GM18868 (cell line): ENCODE data around the gene BMP7.
"Not testable (repeated sequence)": the region's sequence is repeated elsewhere in the genome, so short reads cannot be mapped to it uniquely, and the experiment has no call there.

Experiments used
- ATAC-seq: cut with Tn5 transposase; IDR thresholded peaks from one replicate; pipeline ENCODE4 v1.9.1; 2021; ENCODE audit warnings: mild to moderate bottlenecking, moderate library complexity; ENCODE audit not compliant: unreplicated experiment

The BMP7 gene

DNA sequence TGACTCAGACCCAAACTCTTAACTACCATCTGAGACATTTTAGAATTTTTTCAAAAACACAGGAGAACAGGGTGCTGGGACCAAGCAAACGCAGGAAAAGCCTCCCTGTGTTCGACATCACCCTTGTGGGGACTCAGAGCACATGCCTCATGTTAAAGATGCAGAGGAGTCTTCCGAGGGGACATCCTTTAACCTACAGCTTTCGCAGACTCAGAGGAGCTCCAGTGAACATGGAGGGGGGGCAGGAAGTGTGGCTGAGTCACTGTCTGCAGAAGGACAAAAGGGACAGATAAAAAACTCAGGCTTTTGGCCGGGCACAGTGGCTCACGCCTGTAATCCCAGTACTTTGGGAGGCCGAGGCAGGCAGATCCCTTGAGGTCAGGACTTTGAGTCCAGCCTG, 15.1 kb downstream of the BMP7 start:
- ATAC-seq = no peak

DNA sequence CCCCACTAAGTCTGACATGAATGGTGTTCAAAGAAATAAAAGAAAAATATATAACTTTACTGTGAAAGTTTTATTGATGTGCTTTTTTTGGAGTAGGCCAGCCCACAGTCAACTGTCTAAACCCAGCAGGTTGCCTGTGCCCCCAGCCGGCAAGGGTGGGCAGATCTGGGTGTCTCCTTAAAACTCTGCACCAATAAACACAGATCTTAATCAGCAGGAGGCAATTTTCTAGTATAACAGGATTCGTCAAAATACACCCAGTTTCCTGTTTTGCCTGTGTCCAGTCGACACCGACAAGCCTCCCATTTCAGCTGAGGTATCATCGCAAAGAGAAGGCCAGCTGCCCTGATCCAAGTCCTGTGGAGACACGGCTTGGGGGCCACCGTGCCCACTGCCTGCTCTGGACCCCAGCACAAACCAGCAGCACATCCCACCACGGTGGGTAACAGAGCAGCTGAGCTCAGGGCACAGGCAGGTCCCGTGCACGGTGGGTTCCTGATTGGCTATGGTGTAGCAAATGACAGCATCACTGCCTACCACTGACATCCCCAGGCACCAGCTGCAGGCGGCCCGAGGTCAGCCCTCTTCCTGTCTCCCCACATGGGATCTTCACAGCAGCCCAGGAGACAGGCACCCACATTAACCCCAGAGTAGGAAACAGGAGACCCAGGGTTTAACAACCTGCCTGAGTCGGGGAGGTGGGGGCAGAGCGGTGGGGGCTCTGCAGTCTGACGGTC, 15.7 kb downstream of the BMP7 start:
- ATAC-seq = no peak

DNA sequence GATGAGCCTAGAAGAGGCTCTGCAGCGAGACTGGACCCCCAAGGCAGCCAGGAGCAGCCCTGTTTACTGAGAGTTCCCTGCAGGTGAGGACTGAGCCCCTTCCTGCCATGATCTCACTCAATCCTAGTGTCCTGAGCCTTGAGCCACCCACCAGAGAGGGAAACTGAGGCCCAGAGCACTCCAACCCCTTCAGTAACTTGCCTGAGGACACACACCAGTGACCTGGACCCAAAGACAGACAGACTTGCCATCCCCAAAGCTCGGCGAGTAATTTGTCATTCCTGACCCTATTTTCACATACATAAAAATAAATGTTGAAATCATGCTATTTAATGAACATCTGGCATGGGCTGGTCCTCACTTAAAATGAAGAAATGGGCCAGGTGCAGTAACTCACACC, 16.7 kb downstream of the BMP7 start:
- ATAC-seq = no peak

- no peak for ATAC-seq
Observed at GRCh38 chr20:57249073-57249472, 17.4 kb downstream of the BMP7 start.

- no peak for ATAC-seq
Observed at GRCh38 chr20:57248132-57248797, 18.2 kb downstream of the BMP7 start.

GRCh38 chr20:57247292-57247965, 19.0 kb downstream of the BMP7 start:
- no peak for ATAC-seq

DNA sequence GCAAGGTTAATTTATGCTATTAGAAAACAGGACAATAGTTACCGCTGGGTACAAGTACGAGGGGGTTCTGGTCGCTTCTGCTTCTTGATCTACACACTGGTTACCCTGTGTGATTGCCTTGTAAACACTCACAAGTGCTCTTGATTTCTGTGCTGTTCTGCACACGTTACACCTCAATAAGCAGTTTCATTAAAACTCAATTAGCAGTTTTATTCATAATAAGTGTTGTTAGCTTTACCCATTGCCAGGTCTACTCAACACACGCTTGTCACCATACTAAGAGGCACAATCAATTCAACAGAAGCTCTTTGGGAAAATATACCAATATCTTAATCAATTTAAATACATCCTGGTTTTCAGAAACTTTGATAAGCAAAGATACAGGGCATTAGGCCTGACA, 20.4 kb downstream of the BMP7 start:
- ATAC-seq = no peak

DNA sequence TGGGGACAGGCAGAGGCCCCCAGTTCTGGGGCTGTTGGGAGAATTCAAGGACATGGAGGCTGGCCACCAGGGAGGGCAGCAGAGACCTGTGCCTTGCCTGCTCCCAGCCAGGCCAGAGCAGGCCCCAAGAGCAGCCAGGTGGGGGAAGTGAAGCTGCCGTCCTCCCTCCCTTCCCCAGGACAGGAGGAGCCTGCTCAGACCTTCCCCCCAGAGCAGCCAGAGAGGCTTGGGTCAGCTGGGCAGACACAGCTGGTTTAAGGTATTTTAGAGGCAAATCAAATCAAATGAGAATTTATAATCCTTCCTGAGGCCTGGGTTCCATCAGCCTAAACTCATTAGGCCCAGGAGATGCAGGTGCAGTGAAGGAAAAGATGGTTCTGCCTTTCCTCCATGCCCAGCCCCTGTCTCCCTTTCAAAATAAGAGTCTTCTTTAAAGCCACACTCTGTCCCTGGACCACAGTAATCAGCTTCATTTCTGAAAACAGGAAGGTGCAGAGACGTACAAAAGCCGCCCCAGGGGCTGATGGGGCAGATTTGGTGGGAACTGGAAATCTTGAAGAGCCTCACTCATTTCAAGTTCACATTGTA, 21.7 kb downstream of the BMP7 start:
- no peak for ATAC-seq

- ATAC-seq = no peak
Observed at GRCh38 chr20:57244221-57244585, 22.2 kb downstream of the BMP7 start.

- ATAC-seq = no peak
Observed at GRCh38 chr20:57243480-57244220, 22.8 kb downstream of the BMP7 start.

DNA sequence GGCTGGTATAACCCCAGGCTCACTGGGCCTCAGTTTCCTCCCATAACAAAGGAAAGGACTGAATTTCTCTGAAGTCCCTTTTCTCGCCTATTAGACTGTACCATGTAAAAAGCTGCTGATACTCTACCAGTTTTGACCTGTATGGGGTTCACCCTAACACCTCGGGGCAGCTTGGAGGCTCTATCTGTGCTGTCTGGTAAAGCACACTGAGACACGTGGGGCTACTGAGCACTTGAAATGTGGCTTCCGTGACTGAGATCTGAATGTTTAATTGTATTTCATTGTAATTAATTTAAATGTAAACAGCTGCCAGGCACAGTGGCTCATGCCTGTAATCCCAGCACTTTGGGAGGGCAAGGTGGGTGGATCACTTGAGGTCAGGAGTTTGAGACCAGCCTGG, 24.0 kb downstream of the BMP7 start:
- ATAC-seq = no peak

DNA sequence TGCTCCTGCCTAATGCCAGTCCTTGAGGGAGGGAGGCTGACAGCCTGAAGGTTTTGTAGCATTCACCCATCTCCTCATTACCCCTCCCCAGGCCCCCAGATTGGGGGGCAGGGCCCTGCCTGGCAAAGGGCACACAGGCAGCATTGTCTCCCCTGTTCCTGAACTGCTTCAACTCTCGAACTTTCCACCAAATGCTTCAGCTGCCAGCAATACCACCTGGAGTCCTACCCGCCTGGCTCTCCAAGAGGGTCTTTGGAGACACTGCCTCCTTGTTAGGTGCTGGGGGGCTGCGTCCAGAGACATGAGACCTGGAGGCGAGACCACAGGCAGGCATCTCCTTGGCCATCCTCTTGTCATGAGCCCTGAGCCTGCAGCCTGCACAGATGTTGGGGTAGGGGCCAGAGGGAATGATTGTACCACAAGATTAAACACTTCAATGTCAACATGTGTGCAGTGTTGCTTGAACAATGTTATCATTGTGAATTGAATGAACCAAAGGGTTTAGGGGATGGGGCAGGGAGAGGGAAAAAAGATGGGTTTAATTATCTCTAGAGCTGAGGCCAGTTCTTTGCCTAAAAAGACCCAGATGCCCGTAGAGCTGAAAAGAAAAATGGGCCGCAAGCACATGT, 25.0 kb downstream of the BMP7 start:
- no peak for ATAC-seq

- ATAC-seq = no peak
Observed at GRCh38 chr20:57240581-57241362, 25.7 kb downstream of the BMP7 start.

GRCh38 chr20:57239725-57240124, 26.7 kb downstream of the BMP7 start:
- not testable (repeated sequence) for ATAC-seq

DNA sequence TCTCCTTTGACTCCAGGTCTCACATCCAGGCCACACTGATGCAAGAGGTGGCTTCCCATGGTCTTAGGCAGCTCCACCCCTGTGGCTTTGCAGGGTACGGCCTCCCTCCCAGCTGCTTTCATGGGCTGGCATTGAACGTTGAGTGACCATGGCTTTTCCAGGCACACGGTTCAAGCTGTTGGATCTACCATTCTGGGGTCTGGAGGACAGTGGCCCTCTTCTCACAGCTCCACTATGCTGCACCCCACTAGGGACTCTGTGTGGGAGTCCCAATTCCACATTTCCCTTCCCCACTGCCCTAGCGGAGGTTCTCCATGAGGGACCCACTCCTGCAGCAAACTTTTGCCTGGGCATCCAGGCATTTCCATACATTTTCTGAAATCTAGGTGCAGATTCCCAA, 27.1 kb downstream of the BMP7 start:
- ATAC-seq = not testable (repeated sequence)

DNA sequence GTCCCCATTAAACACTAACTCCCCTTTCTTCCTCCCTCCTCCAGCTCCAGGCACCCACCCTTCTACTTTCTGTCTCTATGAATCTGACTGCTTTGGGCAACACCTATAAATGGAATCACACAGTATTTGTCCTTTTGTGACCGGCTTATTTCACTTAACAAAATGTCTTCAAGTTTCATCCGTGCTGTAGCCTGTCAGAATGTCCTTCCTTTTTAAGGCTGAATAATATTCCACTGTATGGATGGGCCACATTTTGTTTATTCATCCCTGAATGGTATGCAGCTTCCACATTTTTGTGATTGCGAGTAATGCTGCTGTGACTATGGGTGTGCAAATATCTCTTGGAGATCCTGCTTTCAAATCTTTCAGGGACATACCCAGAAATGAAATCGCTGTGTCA, 28.4 kb downstream of the BMP7 start:
- ATAC-seq = no peak

GRCh38 chr20:57237585-57237953, 28.9 kb downstream of the BMP7 start:
- ATAC-seq = no peak

DNA sequence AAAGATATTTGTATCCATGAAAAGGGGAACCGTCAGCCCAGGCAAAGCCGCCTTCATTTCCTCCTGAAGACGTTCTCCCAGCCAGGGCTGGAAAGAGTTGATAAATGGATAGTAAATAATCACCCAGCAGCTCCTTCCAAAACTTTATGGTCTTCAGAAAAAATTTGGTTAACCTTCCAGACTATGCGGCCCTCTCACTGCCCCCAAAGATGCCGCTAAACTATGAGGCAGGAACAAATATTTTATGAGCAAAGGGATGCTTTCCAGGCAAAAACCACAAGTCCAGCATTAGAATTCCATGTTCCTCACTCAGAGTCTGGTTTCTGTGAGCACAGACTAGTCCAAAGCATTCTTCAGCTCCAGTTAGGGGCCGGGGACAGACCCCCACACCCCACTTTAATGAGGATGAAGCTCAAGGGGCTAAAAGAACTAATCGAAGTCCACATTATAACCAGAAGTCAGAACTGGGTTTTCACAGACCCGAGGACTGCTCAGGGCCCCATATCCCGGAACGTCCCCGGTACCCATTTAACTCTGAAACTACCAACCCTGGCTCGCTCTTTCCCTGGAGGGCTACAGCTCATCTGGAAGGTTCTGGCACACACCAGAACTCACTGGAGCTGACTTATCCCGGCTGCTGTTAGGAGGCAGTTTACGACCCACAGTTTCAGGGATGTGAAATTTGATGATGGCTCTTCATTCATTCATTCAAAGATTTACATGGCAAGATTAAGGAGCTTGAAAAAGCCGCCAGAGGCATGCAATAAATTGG, 29.4 kb downstream of the BMP7 start:
- no peak for ATAC-seq

DNA sequence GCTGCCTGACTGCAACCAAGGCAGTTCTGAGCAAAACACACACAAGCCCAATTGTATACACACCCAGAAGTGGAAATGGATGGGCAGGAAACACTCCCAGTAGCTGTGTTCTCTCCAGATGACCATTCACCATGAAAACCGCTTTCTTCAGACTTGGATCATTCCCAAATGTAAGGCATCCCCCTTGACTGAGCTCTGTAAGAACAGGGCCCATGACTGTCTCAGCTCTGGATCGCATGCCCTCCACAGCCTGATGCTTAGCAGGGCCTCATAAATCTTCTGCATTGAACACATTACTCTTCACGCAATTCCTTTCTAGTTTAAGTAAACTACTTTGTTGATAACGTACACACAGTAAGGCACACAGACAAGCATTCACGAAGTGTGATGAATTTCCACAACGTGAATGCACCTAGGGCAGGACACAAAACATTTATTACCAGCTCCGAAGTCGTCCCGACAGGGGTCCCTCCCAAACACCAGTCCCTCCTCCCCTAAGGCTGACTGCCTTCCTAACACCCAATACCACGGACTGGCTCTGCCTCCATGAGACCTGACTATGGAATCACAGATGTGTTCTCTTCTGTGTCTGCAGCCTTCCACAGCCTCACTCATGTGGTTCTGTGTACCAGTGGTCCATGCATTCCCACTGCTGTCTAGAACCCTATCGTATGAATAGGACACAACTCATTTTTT, 31.7 kb downstream of the BMP7 start:
- ATAC-seq = no peak
